PC-9 (cell line): ENCODE results near the gene MIEF1. TPM values are rescaled to one million over a fixed set of nuclear protein-coding genes. Genes with fewer than 3 reads are reported as not detected.

Experiments used
- BruUV-seq: library from RNA; stranded (reverse); fragments of 400-500 nt; replicated peaks from 2 replicates; lab custom pipeline; 2021; lab: Mats Ljungman, UMichigan
- CTCF ChIA-PET: fragments of 300-600 bp; sonication (Branson Sonifier 250); formaldehyde crosslinking; loops from one replicate; lab custom pipeline; 2022; ENCODE audit warnings: antibody characterized with exemption; lab: Charles Lee
- POLR2A ChIA-PET: fragments of 300-600 bp; sonication (Branson Sonifier 250); formaldehyde crosslinking; loops from one replicate; lab custom pipeline; 2022; ENCODE audit warnings: antibody characterized with exemption; ENCODE audit not compliant: unreplicated experiment; lab: Charles Lee
- DNase-seq, 2 experiments: peaks; one replicate each; pipeline versions ENCODE4 v3.0.0 to v3.0.0-alpha.2; 2015 to 2022; ENCODE audit warnings: mixed read lengths in 1 of 2
- H2AFZ ChIP-seq: fragments of 200-600 bp; sonication (generic); 2 replicates; pipeline ENCODE4 v1.8.1; 2017; ENCODE audit warnings: antibody characterized with exemption
- H3F3A ChIP-seq: fragments of 200-600 bp; sonication (generic); 2 replicates; pipeline ENCODE4 v1.8.1; 2017; ENCODE audit warnings: antibody characterized with exemption, mild to moderate bottlenecking, low read depth; ENCODE audit not compliant: insufficient read depth
- H3K27ac ChIP-seq: fragments of 200-600 bp; sonication (generic); 2 replicates; pipeline ENCODE4 v1.6.1; 2016; ENCODE audit warnings: mixed run types
- H3K27me3 ChIP-seq: fragments of 200-600 bp; sonication (generic); 2 replicates; pipeline ENCODE4 v1.6.1; 2016; ENCODE audit warnings: low read depth, mixed run types; ENCODE audit not compliant: insufficient read depth
- H3K36me3 ChIP-seq: fragments of 200-600 bp; sonication (generic); 2 replicates; pipeline ENCODE4 v1.6.1; 2016; ENCODE audit warnings: low read depth, mixed run types
- H3K4me1 ChIP-seq: fragments of 200-600 bp; sonication (generic); replicated peaks from 2 replicates; pipeline ENCODE4 v1.6.1; 2016; ENCODE audit warnings: mixed run types; ENCODE audit not compliant: insufficient read depth
- H3K4me2 ChIP-seq: fragments of 200-600 bp; sonication (generic); 2 replicates; pipeline ENCODE4 v1.6.1; 2017; ENCODE audit warnings: mixed run types
- H3K4me3 ChIP-seq: fragments of 200-600 bp; sonication (generic); 2 replicates; pipeline ENCODE4 v1.6.1; 2016; ENCODE audit warnings: mixed run types
- H3K79me2 ChIP-seq: fragments of 200-600 bp; sonication (generic); 2 replicates; pipeline ENCODE4 v1.6.1; 2017; ENCODE audit warnings: low read depth, mixed run types
- H3K9me2 ChIP-seq: fragments of 200-600 bp; sonication (generic); 2 replicates; pipeline ENCODE4 v1.8.1; 2017; ENCODE audit warnings: mild to moderate bottlenecking; ENCODE audit not compliant: insufficient read depth
- H3K9me3 ChIP-seq: fragments of 200-600 bp; sonication (generic); 2 replicates; pipeline ENCODE4 v1.8.1; 2016; ENCODE audit warnings: low read depth; ENCODE audit not compliant: insufficient read depth
- H4K20me1 ChIP-seq: fragments of 200-600 bp; sonication (generic); 2 replicates; pipeline ENCODE4 v1.8.1; 2017; ENCODE audit not compliant: insufficient read depth
- CTCF ChIP-seq: fragments of 200-600 bp; sonication (generic); conservative IDR thresholded peaks from 2 replicates; pipeline ENCODE4 v1.6.1; 2017; ENCODE audit warnings: mixed run types, antibody characterized with exemption, mild to moderate bottlenecking, moderate library complexity
- EZH2 ChIP-seq: fragments of 200-600 bp; sonication (generic); IDR thresholded peaks from 2 replicates; pipeline ENCODE4 v1.8.0; 2017; ENCODE audit warnings: antibody characterized with exemption, low read depth
- intact Hi-C: fragments of 100-400 bp; cut with micrococcal nuclease; formaldehyde crosslinking; loops from one replicate; pipeline ENCODE4 v1.10.0; 2022; ENCODE audit not compliant: unreplicated experiment
- total RNA-seq: library from RNA; stranded (reverse); gene quantifications from 2 replicates; pipeline ENCODE4 v1.2.3, GENCODE V29; 2021

Gene MIEF1
- total RNA-seq, 1 experiment from 2014 or later: 36.9 TPM

GRCh38 chr22:39560127-39560526 is 58.0 kb downstream of the MIEF1 start:
- BruUV-seq: no TSS peak
- Histone ChIP-seq H2AFZ (no peak overlapping the region), H3K27me3 (0 out of 2 replicates have a peak, but pooled peaks cover 10% of the 10 kb centered on the region), H3K4me2 (peak overlapping the region; percentile 76), H4K20me1 (no peaks in the 10 kb centered on the region), H3F3A (peaks cover 34% of the 10 kb centered on the region), H3K9me3 (no peaks in the 10 kb centered on the region), H3K36me3 (no peaks in the 10 kb centered on the region), H3K27ac (no peak overlapping the region), H3K79me2 (no peaks in the 10 kb centered on the region), H3K4me3 (no peak overlapping the region), H3K9me2 (no peaks in the 10 kb centered on the region), H3K4me1 (peaks cover 22% of the 10 kb centered on the region)
- intact Hi-C loops: no loop called here
- TF ChIP-seq EZH2: no peak
- no peak for TF ChIP-seq CTCF
- CTCF ChIA-PET: interaction anchor here (0.6 to 1.5 kb wide), 7 partner anchors 15 to 465 kb away, joined by 3 to 11 read pairs (median 5); no protein-coding TSS in a partner anchor
- DNase-seq: peak in 1 of 2 experiments; percentile 51
- POLR2A ChIA-PET: interaction anchor here (0.6 to 0.7 kb wide), 3 partner anchors 32 to 465 kb away, joined by 5 to 18 read pairs (median 12); no protein-coding TSS in a partner anchor

- H2AFZ ChIP-seq: no peak overlapping the region
- H3K27me3 ChIP-seq: no peaks in the 10 kb centered on the region
- no peaks in the 10 kb centered on the region for H3K79me2 ChIP-seq
- no peak overlapping the region for H3K27ac ChIP-seq
- H3K4me3 ChIP-seq: no peak overlapping the region
- peaks cover 22% of the 10 kb centered on the region for H3K4me1 ChIP-seq
- ChIA-PET POLR2A (no interaction called here), CTCF (no interaction called here)
- intact Hi-C loops: no loop called here
- DNase-seq: no peak
- no TSS peak for BruUV-seq
- no peaks in the 10 kb centered on the region for H3K9me2 ChIP-seq
- H3K36me3 ChIP-seq: no peaks in the 10 kb centered on the region
- TF ChIP-seq EZH2: no peak
- TF ChIP-seq CTCF: no peak
- no peaks in the 10 kb centered on the region for H4K20me1 ChIP-seq
- peaks cover 25% of the 10 kb centered on the region for H3F3A ChIP-seq
- H3K9me3 ChIP-seq: no peaks in the 10 kb centered on the region
- H3K4me2 ChIP-seq: no peak overlapping the region
Observed at GRCh38 chr22:39562839-39563489, 60.9 kb downstream of the MIEF1 start.

- no peak for DNase-seq
- peaks cover 25% of the 10 kb centered on the region for H3F3A ChIP-seq
- no peak overlapping the region for H3K4me2 ChIP-seq
- no peak overlapping the region for H3K4me3 ChIP-seq
- no TSS peak for BruUV-seq
- H3K4me1 ChIP-seq: peaks cover 19% of the 10 kb centered on the region
- H3K9me3 ChIP-seq: no peaks in the 10 kb centered on the region
- H3K27me3 ChIP-seq: no peaks in the 10 kb centered on the region
- no peak overlapping the region for H3K27ac ChIP-seq
- H4K20me1 ChIP-seq: no peaks in the 10 kb centered on the region
- POLR2A ChIA-PET: no interaction called here
- no peaks in the 10 kb centered on the region for H3K79me2 ChIP-seq
- H2AFZ ChIP-seq: no peak overlapping the region
- no peaks in the 10 kb centered on the region for H3K36me3 ChIP-seq
- intact Hi-C loops: no loop called here
- no peaks in the 10 kb centered on the region for H3K9me2 ChIP-seq
- TF ChIP-seq CTCF (no peak), EZH2 (no peak)
- CTCF ChIA-PET: no interaction called here
Observed at GRCh38 chr22:39563571-39564428, 61.7 kb downstream of the MIEF1 start.
